Lower leg skin (tissue), 4 donors: ENCODE results near the gene RSPO4. TPM values are rescaled to one million over a fixed set of nuclear protein-coding genes. Genes with fewer than 3 reads are reported as not detected.

ENCODE experiments used
- DNase-seq, 2 donors: peaks; one replicate each; pipeline ENCODE4 v3.0.0-alpha.2; 2019; ENCODE audit warnings: low spot score in 2 of 2
- H3K4me3 ChIP-seq: fragments of 200-600 bp; sonication (generic); 2 replicates; pipeline ENCODE4 v1.5.1; 2017; ENCODE audit warnings: mild to moderate bottlenecking, low read depth; ENCODE audit not compliant: poor library complexity, severe bottlenecking
- CTCF ChIP-seq, 3 donors: fragments of 450-650 bp; IDR thresholded peaks; one replicate each; pipeline ENCODE4 v1.5.1; 2016; ENCODE audit warnings: antibody characterized with exemption in 3 of 3, mild to moderate bottlenecking in 3 of 3, moderate library complexity in 2 of 3
- POLR2A ChIP-seq, 2 donors: fragments of 450-650 bp; IDR thresholded peaks; one replicate each; pipeline ENCODE4 v1.6.1; 2016 to 2017; ENCODE audit warnings: antibody characterized with exemption in 2 of 2, mild to moderate bottlenecking in 1 of 2, moderate library complexity in 1 of 2
- WGBS, 2 donors: methylation state at CpG; one replicate each; pipeline ENCODE4 v1.1.5; 2018; 5-methylcytosine and 5-hydroxymethylcytosine counted together
- intact Hi-C: fragments of 100-400 bp; cut with DNase I; formaldehyde crosslinking; loops from one replicate; pipeline ENCODE4 v1.15.0; 2023; ENCODE audit warnings: low total_unique reads
- total RNA-seq, 4 donors: library from RNA; depleted of rRNA; stranded (reverse); fragments of >200 nt; gene quantifications; one replicate each; pipeline ENCODE4 v1.1.0, GENCODE V29; 2016

The RSPO4 gene
- total RNA-seq, 4 donors from 2014 or later = 0.13 to 0.59 TPM; not detected in 2

GRCh38 chr20:916125-916799 lies 85.8 kb downstream of the RSPO4 start, which contains the start of gene ANGPT4:
ANGPT4 (minus strand) TSS chr20:916334; CDS start chr20:916214, 120 bp downstream.
- peak in 1 of 2 donors; percentile 68 for DNase-seq
- H3K4me3 ChIP-seq = no peak within 1 kb of the TSS
- TF ChIP-seq CTCF (IDR thresholded peaks at IDR 0.05) (no peak), POLR2A (IDR thresholded peaks at IDR 0.05) (no peak)
- WGBS, 2 donors = 36 to 49% methylated on average over 18 of the region's 18 CpGs
- intact Hi-C loops = loop anchor here (5.0 kb wide), 1 partner anchor 779 kb away; no protein-coding TSS in a partner anchor

GRCh38 chr20:914727-915498 lies 87.2 kb downstream of the RSPO4 start:
- TF ChIP-seq POLR2A (IDR thresholded peaks at IDR 0.05) (no peak), CTCF (IDR thresholded peaks at IDR 0.05) (no peak)
- no peak overlapping the region for H3K4me3 ChIP-seq
- intact Hi-C loops = loop anchor here (5.0 kb wide), 1 partner anchor 778 kb away; no protein-coding TSS in a partner anchor
- WGBS, 2 donors = 69 to 72% methylated on average over 15 of the region's 15 CpGs
- peak in 1 of 2 donors; percentile 61 for DNase-seq

GRCh38 chr20:913306-913849 lies 88.7 kb downstream of the RSPO4 start:
- no peak overlapping the region for H3K4me3 ChIP-seq
- peak in 1 of 2 donors; percentile 50 for DNase-seq
- no peak for TF ChIP-seq CTCF (IDR thresholded peaks at IDR 0.05)
- TF ChIP-seq POLR2A (IDR thresholded peaks at IDR 0.05) = no peak
- 79 to 82% methylated on average over 5 of the region's 5 CpGs for WGBS, 2 donors
- intact Hi-C loops = no loop called here

- peak in 1 of 2 donors; percentile 57 for DNase-seq
- 35 to 46% methylated on average over 5 of the region's 5 CpGs for WGBS, 2 donors
- H3K4me3 ChIP-seq = no peak overlapping the region
- intact Hi-C loops = no loop called here
- TF ChIP-seq CTCF (IDR thresholded peaks at IDR 0.05) (no peak), POLR2A (IDR thresholded peaks at IDR 0.05) (no peak)
Measured at GRCh38 chr20:911882-912600, 90.1 kb downstream of the RSPO4 start.
